ENCODE data around the gene MRNIP.

Gene MRNIP

DNA sequence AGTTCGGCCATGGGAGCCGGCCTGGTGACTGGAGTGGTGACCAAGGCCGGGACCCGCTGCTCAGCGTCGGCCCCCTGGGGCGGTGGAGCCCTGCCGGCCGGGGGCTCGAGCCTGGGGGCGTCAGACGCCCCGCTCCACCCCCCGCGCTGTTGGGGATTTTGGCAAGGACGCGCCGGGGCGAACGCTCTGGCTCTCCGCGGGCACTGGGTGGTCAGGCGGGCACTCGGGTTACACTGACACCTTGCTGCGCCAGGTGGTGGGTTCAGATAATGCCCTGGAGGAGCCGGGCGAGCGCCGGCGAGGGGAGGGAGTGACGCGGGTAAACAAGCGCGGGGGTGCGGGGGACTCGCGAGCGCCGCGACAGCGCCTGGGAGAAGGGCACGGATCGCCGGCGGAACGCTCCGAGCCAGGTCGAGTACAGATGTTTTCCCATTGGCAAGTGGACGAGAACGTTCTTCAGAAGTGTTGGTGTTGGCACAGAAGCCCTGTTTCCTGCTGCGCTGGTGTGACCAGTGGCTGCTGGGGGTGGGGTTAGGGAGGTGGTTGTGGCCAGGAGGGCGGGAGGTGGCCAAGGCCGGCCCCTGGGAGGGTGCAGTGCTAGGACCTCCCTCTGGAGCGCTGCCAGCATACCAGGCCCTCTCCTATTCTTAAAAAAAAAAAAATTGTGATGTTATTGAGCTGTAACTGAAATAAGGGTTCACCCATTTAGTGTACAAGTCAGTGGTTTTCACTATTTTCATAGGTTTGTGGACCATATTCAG is 37.1 kb downstream of the MRNIP start:
- DNase-seq (ENCODE audit: low spot score), result peak; percentile 98

DNA sequence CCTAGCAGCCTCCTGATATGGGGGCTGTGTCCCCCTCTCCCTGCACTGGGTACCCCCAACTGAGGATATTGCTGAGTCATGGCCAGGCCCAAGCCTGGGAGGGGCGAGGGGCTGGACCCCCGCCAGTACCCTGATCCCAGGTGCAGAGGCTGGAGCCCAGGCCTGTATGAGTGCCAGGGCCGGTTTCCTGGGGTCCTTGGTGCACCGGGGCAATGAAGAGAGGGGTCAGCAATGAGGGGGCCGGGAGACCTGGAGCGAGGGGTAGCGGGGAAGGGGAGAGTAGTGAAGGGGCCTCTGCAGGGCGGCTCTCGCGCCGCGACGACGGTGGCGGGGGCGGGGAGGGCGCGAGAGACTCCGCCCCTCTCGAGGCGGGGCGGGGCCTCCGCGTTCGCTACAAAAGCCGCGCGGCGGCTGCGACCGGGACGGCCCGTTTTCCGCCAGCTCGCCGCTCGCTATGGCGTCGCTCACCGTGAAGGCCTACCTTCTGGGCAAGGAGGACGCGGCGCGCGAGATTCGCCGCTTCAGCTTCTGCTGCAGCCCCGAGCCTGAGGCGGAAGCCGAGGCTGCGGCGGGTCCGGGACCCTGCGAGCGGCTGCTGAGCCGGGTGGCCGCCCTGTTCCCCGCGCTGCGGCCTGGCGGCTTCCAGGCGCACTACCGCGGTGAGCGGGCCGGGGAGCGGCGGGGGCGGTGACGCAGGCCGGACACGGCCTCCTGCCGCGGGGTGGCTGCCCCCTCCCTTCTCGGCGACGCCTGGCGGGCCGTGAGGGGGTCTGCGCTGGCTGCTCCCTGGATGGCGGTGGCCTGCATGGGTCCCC is 37.9 kb downstream of the MRNIP start, which contains the start of gene SQSTM1:
Gene SQSTM1, plus strand, starts transcription at position 423 of the 815 bp plus-strand sequence. Its CDS starts 32 bp downstream, at position 455.
- peak; percentile 92 for DNase-seq (ENCODE audit: low spot score)

- no peak for DNase-seq (ENCODE audit: low spot score)
Observed at GRCh38 chr5:179820127-179820482, 38.5 kb downstream of the MRNIP start.

- peak; percentile 38 for DNase-seq (ENCODE audit: low spot score)
Observed at GRCh38 chr5:179819296-179820126, 39.1 kb downstream of the MRNIP start.

DNA sequence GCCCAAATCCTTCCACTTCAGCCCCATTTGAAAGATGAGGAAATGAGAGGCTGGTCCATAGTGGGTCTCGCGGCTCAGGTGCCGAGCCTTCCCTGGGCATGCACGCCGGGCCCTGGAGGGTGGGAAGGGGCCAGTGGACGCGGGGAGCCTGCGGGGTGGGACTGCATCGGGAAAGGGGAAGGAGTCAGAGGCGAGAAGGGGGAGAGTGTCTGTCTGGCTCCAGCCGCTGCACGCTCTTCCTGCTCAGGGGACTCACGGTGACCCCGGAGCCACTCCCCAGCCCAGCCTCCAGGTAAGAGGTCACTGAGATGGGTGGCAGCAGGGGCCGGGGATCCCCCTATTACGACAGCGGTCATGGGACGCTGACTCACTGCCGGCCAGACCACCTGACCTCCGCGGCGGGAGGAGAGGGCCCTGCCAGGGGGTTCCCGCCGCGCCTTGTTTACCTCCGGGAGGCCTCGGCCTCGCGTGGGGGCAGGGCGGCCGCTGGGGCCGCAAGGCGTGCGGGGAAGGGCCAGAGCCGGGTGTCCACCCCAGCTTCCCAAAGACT is 39.8 kb downstream of the MRNIP start:
- peak; percentile 88 for DNase-seq (ENCODE audit: low spot score)

DNA sequence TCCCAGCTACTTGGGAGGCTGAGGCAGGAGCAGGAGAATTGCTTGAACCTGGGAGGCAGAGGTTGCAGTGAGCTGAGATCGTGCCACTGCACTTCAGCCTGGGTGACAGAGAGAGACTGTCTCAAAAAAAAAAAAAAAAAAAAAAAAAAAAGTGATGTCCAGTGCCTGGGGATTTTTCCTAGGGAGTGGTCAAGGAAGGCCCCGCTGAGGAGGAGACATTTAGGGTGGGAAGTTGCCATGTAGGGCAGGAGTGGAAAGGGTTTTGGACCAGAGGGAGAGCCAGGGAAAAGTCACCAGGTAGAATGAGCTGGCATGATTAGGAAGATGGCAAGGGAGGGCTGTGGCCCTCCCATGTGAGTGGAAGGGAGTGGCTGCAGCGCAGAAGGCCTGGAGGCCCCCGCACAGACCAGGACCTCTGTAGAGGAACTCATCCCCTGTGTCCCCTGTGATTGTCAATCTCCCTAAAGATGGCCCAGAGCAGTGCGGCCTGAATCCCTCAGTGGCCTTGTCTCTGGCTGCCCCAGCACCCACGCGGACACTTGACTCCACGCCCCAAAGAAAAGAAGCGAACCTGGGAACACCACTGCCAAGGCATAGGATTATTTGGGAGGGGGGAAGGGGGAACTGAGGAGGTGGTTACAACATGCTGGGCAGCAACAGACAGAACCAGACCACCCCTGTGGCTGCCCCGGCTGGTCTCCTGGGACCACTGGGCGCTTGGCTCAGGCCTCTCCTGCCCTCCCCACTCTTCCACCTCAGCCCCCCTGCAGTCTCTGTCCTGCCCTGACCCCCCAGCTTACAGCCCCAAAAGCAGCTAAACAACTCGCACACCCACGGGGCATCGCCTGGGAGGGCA is 40.5 kb downstream of the MRNIP start:
- DNase-seq (ENCODE audit: low spot score), result no peak

DNA sequence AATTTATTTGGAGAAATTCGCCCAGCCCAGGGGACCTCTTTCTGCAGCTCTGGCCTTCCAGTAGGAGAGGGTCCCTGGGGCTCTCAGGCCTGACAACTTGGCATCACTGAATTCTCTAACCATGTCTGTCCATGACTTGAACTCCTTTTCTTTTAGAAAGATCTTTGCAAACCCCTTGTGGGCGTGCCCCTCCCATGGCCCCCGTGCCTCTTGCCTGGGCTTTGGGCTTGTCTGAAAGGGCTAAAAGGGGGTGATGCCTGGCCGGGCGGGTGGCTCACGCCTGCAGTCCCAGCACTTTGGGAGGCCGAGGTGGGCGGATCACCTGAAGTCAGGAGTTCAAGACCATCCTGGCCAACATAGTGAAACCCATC is 41.2 kb downstream of the MRNIP start:
- DNase-seq (ENCODE audit: low spot score), result no peak

GRCh38 chr5:179816796-179817469 is 41.7 kb downstream of the MRNIP start:
- no peak for DNase-seq (ENCODE audit: low spot score)

DNA sequence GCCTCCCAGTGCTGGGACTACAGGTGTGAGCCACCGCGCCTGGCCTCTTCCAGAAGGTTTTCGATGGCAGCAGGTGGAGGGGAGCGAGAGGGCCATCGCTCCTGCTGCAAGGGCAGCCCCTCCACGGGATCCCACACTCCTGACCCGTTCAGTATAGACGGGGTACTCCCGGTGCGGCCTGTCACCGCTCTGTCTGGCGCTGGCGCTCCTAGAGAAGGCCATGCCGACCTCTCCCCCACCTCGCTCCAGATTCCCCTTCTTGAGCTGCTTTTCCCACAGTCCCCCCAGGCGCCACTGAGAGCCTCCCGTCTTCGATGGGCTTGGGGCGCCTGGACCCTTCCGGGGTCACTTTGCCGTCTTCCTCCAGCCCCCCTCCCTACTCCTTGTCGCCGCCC is 42.2 kb downstream of the MRNIP start:
- DNase-seq (ENCODE audit: low spot score), result no peak

GRCh38 chr5:179815491-179816249 is 42.9 kb downstream of the MRNIP start:
- DNase-seq (ENCODE audit: low spot score), result no peak

DNA sequence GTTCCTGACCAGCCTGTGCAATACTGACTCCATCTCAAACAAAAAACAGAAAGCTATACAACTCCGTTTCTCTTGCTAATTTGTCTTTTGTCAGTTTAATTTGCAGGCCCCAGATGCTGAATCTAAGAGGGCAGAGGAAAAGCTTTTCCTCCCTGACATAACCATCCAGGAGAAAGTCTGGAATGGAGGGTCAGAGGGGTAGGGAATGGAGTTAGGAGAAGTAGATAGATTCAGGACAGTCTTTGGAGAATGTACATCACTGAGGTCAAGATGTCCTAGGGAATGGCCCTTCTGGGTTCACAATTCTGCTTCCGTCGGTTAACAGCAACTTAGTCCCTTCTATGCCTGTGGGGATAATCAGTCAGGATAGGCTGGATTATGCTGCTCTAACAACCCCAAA is 44.5 kb downstream of the MRNIP start:
- DNase-seq (ENCODE audit: low spot score), result no peak

DNA sequence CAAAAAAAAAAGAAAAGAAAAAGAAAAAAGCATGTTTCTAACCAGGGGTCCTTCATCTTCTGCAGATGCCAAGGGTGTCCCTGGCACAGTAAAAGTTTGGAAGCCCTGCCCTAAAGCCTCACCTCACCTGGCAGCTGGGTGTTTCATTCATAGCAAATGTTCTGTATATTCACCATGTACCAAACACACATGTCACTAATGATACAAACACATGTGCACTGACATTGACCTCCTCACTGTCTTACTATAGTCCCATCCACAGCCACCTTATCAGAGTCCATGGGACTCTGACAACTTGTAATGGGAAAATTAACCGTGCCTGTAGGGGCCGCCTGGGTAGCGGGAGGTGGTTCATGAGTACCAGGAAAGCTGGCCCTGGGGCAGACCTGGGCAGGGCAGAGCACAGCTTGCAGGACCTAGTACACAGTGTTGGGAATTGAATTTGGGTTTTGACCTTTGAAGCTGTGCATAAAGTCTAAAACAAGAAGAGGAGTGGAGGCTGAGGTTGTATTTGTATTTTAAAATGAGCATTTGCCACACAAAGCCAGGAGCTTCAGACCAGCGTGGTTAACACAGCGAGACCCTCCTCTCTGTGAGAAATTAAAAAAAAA is 45.5 kb downstream of the MRNIP start:
- DNase-seq (ENCODE audit: low spot score), result no peak

- no peak for DNase-seq (ENCODE audit: low spot score)
Observed at GRCh38 chr5:179812135-179812825, 46.3 kb downstream of the MRNIP start.

GRCh38 chr5:179806250-179807048 is 52.2 kb downstream of the MRNIP start, which contains the start of gene MGAT4B:
MGAT4B (minus strand) TSS chr5:179806866; CDS start chr5:179806583, 283 bp downstream.
- peak; percentile 89 for DNase-seq (ENCODE audit: low spot score)

- peak; percentile 68 for DNase-seq (ENCODE audit: low spot score)
Observed at GRCh38 chr5:179805529-179806249, 52.9 kb downstream of the MRNIP start.

GRCh38 chr5:179805070-179805528 is 53.5 kb downstream of the MRNIP start:
- DNase-seq (ENCODE audit: low spot score), result no peak

GRCh38 chr5:179804555-179804947 is 54.1 kb downstream of the MRNIP start:
- DNase-seq (ENCODE audit: low spot score), result no peak
